Testis (tissue), 3 donors: ENCODE data around the gene PTPRD. TPM values are rescaled to one million over a fixed set of nuclear protein-coding genes. Genes with fewer than 3 reads are reported as not detected.

Source experiments
- DNase-seq: peaks from one replicate; pipeline ENCODE4 v3.0.0-alpha.2; 2019
- H3K27ac ChIP-seq, 2 donors: fragments of 200-600 bp; sonication (generic); one replicate each; pipeline ENCODE4 v1.5.1; 2019
- H3K27me3 ChIP-seq: fragments of 200-600 bp; sonication (generic); one replicate; pipeline ENCODE4 v1.5.1; 2019
- H3K36me3 ChIP-seq: fragments of 200-600 bp; sonication (generic); one replicate; pipeline ENCODE4 v1.5.1; 2017; ENCODE audit warnings: low read depth; ENCODE audit errors: missing control alignments
- H3K4me1 ChIP-seq: fragments of 200-600 bp; sonication (generic); one replicate; pipeline ENCODE4 v1.5.1; 2019
- H3K4me3 ChIP-seq, 2 donors: fragments of 200-600 bp; sonication (generic); one replicate each; pipeline ENCODE4 v1.5.1; 2017 to 2019
- H3K9me3 ChIP-seq: fragments of 200-600 bp; sonication (generic); one replicate; pipeline ENCODE4 v1.5.1; 2017
- POLR2A ChIP-seq: fragments of 450-650 bp; IDR thresholded peaks from one replicate; pipeline ENCODE4 v1.6.1; 2017; ENCODE audit warnings: antibody characterized with exemption, mild to moderate bottlenecking, moderate library complexity
- WGBS, 2 donors: methylation state at CpG; one replicate each; pipeline ENCODE4 v1.1.5; 2018; 5-methylcytosine and 5-hydroxymethylcytosine counted together
- intact Hi-C: fragments of 100-400 bp; cut with DNase I; formaldehyde crosslinking; loops from one replicate; pipeline ENCODE4 v1.15.1; 2023; ENCODE audit warnings: low total_unique reads
- polyA plus RNA-seq: library from polyadenylated mRNA; stranded (reverse); fragments of 350-450 nt; fragmentation: Illumina TruSeq; extraction: RNeasy Lipid Tissue Mini Kit (QIAGEN cat#74804); gene quantifications from one replicate; pipeline ENCODE4 v1.2.3, GENCODE V29; 2014; ENCODE audit warnings: low read depth, low replicate concordance; ENCODE audit not compliant: insufficient read depth
- total RNA-seq, 2 donors: library from RNA; depleted of rRNA; stranded (reverse); fragments of >200 nt; gene quantifications; one replicate each; pipeline ENCODE4 v1.2.3, GENCODE V29; 2016
- TF ChIP-seq, protein P1 (sequence below), 3 experiments: fragments of 450-650 bp in 2 of 3; fragments of 200-600 bp in 1 of 3; sonication (generic) in 1 of 3; IDR thresholded peaks; one replicate each; pipeline ENCODE4 v1.5.1; 2016 to 2019; ENCODE audit warnings: antibody characterized with exemption in 3 of 3, mild to moderate bottlenecking in 2 of 3, moderate library complexity in 1 of 3

PTPRD gene
- total and polyA plus RNA-seq, 3 donors from 2014 or later: 15.4 to 33.6 (median 32.5) TPM

DNA sequence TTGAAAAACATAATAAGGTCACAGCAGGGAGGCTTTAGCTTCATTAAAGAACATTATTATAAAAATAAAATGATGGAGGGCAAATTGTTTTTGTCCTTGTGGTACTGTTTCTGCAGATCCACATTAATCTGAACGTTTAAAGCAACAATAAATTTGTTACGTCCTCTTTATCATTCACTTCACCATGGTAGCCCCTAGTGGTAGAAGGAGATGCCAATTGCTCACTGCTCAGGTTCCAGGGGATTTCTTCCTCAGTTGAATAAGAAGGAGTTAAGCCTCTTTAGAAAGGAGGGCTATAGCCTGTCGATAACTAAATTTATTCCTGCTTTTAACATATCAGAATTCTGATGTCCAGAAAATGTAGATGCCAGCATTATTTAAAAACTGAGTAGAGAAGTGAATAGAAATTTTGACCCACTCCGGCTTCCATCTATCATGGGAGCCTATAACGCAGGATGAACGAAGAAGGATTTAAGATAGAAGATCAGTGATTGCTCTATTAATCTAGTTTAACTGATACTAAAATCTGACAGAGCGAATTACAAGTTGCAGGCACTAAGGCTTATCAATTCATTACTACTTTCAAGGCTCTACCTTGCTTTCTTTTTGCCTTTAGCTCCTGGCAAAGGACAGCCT lies 692.3 kb downstream of the PTPRD start:
- DNase-seq: no peak
- 43 to 54% methylated on average over 7 of the region's 7 CpGs for WGBS, 2 donors

DNA sequence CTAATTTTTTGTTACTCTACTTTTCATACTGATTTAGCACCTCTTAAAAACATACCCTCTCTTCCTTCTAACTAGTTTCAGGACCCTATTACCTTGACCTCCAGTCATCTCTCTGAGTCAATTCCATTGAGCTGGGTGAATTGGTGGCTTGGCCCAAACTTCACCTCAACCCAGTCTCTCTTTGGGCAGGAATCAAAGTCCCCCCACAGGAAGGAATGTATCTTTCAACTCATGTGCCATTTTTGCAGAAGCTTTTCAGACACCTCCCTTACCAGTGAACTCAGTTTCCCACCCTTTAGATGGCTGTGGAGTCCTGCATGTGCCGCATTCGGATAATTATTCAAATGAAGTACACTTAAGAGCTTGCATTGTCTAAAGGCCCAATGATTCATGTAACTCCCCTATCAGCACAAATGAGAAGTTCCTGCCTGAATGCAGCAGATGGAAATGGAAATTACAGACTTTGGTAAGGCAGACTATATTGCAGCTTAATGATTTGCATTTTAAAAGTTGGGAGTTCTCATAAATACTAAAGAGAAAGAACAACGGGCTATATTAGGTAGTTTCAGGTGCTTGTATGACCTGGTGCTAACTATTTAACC lies 693.5 kb downstream of the PTPRD start:
- Histone ChIP-seq H3K27me3 (no peaks in the 10 kb centered on the region), H3K36me3 (no peaks in the 10 kb centered on the region), H3K4me3 (no peak overlapping the region), H3K27ac (no peak overlapping the region), H3K9me3 (no peaks in the 10 kb centered on the region), H3K4me1 (no peaks in the 10 kb centered on the region)
- WGBS, 2 donors: 59 to 68% methylated on average over 3 of the region's 3 CpGs
- DNase-seq: no peak
- intact Hi-C loops: no loop called here
- TF ChIP-seq, protein P1, sequence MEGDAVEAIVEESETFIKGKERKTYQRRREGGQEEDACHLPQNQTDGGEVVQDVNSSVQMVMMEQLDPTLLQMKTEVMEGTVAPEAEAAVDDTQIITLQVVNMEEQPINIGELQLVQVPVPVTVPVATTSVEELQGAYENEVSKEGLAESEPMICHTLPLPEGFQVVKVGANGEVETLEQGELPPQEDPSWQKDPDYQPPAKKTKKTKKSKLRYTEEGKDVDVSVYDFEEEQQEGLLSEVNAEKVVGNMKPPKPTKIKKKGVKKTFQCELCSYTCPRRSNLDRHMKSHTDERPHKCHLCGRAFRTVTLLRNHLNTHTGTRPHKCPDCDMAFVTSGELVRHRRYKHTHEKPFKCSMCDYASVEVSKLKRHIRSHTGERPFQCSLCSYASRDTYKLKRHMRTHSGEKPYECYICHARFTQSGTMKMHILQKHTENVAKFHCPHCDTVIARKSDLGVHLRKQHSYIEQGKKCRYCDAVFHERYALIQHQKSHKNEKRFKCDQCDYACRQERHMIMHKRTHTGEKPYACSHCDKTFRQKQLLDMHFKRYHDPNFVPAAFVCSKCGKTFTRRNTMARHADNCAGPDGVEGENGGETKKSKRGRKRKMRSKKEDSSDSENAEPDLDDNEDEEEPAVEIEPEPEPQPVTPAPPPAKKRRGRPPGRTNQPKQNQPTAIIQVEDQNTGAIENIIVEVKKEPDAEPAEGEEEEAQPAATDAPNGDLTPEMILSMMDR (IDR thresholded peaks at IDR 0.05): no peak
- no peak for TF ChIP-seq POLR2A

More for the DNA sequence above, 692.3 kb downstream of the PTPRD start:
- H3K9me3 ChIP-seq: no peaks in the 10 kb centered on the region
- H3K27ac ChIP-seq: no peak overlapping the region
- no peaks in the 10 kb centered on the region for H3K36me3 ChIP-seq
- TF ChIP-seq POLR2A: no peak
- TF ChIP-seq, protein P1 (IDR thresholded peaks at IDR 0.05): no peak
- H3K4me1 ChIP-seq: no peaks in the 10 kb centered on the region
- intact Hi-C loops: no loop called here
- H3K27me3 ChIP-seq: no peaks in the 10 kb centered on the region
- no peak overlapping the region for H3K4me3 ChIP-seq

DNA sequence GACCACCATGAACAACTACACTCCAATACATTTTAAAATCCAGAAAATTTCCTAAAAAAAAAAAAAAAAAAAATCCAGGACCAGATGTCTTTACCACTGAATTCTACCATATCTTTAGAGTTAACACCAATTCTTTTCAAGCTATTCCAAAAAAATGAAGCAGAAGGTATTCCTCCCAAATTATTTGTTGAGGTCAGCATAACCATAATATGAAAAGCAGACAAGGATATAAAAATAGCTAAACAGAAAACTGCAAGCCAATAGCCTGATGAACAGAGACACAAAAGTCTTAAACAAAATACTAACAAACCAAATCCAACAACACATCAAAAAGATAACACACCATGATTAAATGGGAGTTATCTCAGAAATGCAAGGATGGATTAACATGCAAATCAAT lies 695.4 kb downstream of the PTPRD start:
- no peak for DNase-seq
- intact Hi-C loops: no loop called here
- Histone ChIP-seq H3K27me3 (no peaks in the 10 kb centered on the region), H3K4me1 (no peaks in the 10 kb centered on the region), H3K9me3 (no peaks in the 10 kb centered on the region), H3K36me3 (no peaks in the 10 kb centered on the region), H3K27ac (no peak overlapping the region), H3K4me3 (no peak overlapping the region)
- no peak for TF ChIP-seq POLR2A
- TF ChIP-seq, protein P1 (IDR thresholded peaks at IDR 0.05): no peak

DNA sequence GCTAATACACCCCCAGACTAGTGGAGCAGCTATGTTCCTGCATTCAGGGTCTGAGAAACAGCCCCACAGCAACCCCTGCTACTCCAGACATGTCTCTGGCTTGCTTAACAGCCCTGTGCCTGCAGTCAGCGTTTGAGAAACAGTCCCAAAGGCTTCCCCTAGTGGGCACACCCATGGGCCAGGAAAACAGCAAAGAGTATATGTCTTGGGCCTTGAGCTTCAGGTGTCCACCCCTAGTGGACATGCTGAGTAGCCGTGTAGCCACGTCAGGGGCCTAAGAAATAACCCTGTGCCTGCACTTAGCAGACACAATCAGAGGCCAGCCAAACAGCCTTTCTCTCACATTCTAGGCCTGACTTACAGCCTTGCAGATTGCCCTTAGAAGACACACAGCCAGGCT lies 698.6 kb downstream of the PTPRD start:
- intact Hi-C loops: no loop called here
- H3K9me3 ChIP-seq: no peaks in the 10 kb centered on the region
- DNase-seq: no peak
- TF ChIP-seq, protein P1 (IDR thresholded peaks at IDR 0.05): no peak
- no peak for TF ChIP-seq POLR2A
- no peak overlapping the region for H3K27ac ChIP-seq
- H3K4me3 ChIP-seq: no peak overlapping the region
- no peaks in the 10 kb centered on the region for H3K4me1 ChIP-seq
- 91 to 94% methylated on average over 3 of the region's 3 CpGs for WGBS, 2 donors
- H3K27me3 ChIP-seq: no peaks in the 10 kb centered on the region
- H3K36me3 ChIP-seq: no peaks in the 10 kb centered on the region
